Fibroblast of lung (primary cell): ENCODE measurements around the gene CCNE1.

Source experiments
- EZH2 ChIP-seq: IDR thresholded peaks from 2 replicates; pipeline ENCODE4 v1.5.1; 2012; ENCODE audit warnings: low read length, control low read depth, mild to moderate bottlenecking; ENCODE audit errors: missing control alignments
- TF ChIP-seq, protein P1 (sequence below), 2 donors: IDR thresholded peaks in 1 of 2; conservative IDR thresholded peaks in 1 of 2; 1 replicate in 1 of 2; 2 replicates in 1 of 2; pipeline ENCODE4 v1.5.1; 2011 to 2012; ENCODE audit warnings: low read length in 2 of 2, control low read depth in 1 of 2, inconsistent platforms in 1 of 2, low read depth in 1 of 2, mild to moderate bottlenecking in 1 of 2

DNA sequence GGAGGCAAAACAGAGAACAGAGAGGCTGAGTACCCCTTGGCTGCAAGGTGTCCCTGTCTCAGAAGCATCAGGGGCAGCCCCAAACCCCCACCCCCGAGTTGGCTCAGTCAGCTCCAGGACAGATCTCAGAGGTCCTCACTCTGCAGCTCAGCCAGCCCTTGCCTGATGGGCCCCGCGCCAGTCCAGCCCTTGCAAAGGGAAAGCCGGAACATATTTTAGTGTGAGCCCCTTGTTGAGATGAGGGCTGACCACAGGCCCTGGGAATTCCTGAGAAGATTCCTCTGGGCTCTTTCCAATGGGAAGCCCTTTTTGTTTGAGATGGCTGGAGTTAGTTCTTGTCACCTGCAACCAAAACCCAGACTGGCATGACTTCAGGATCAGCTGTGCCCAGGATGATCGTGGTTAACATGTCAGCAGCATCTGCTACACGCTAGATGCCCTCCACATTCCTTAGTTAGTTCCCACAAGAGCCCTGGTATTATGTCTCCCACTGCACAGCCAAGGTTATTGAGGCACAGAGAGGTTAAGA lies 33.9 kb upstream of the CCNE1 start:
- TF ChIP-seq, protein P1, sequence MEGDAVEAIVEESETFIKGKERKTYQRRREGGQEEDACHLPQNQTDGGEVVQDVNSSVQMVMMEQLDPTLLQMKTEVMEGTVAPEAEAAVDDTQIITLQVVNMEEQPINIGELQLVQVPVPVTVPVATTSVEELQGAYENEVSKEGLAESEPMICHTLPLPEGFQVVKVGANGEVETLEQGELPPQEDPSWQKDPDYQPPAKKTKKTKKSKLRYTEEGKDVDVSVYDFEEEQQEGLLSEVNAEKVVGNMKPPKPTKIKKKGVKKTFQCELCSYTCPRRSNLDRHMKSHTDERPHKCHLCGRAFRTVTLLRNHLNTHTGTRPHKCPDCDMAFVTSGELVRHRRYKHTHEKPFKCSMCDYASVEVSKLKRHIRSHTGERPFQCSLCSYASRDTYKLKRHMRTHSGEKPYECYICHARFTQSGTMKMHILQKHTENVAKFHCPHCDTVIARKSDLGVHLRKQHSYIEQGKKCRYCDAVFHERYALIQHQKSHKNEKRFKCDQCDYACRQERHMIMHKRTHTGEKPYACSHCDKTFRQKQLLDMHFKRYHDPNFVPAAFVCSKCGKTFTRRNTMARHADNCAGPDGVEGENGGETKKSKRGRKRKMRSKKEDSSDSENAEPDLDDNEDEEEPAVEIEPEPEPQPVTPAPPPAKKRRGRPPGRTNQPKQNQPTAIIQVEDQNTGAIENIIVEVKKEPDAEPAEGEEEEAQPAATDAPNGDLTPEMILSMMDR (conservative IDR thresholded peaks at IDR 0.05 in 1 of 2, IDR thresholded peaks at IDR 0.05 in 1 of 2; ENCODE audit: low read depth in 1 of 2, low read length in 2 of 2), result no peak
- no peak for TF ChIP-seq EZH2
